GM12875 (cell line): Measurements from ENCODE around the gene ANXA11.

Source experiments
- H3K4me3 ChIP-seq: one replicate; pipeline ENCODE4 v1.5.1; 2011; ENCODE audit warnings: low read depth, low read length, control low read depth
- CTCF ChIP-seq: IDR thresholded peaks from 2 replicates; pipeline ENCODE4 v1.5.1; 2011; ENCODE audit warnings: low read depth, mild to moderate bottlenecking, control low read depth, inconsistent platforms, low read length, moderate library complexity, borderline replicate concordance; ENCODE audit not compliant: insufficient read depth

The ANXA11 gene

GRCh38 chr10:80191589-80192270 lies 13.6 kb downstream of the ANXA11 start:
- H3K4me3 ChIP-seq: no peak overlapping the region
- no peak for TF ChIP-seq CTCF

- TF ChIP-seq CTCF: no peak
- H3K4me3 ChIP-seq: no peak overlapping the region
These were observed 16.6 kb downstream of the ANXA11 start for GRCh38 chr10:80188713-80189112.

GRCh38 chr10:80187465-80188409 lies 17.6 kb downstream of the ANXA11 start:
- no peak for TF ChIP-seq CTCF
- H3K4me3 ChIP-seq: peak overlapping the region; percentile 17

- H3K4me3 ChIP-seq: no peak overlapping the region
- no peak for TF ChIP-seq CTCF
These were observed 18.3 kb downstream of the ANXA11 start for GRCh38 chr10:80187060-80187459.

GRCh38 chr10:80186364-80187012 lies 18.8 kb downstream of the ANXA11 start:
- TF ChIP-seq CTCF: no peak
- no peak overlapping the region for H3K4me3 ChIP-seq

- no peak overlapping the region for H3K4me3 ChIP-seq
- no peak for TF ChIP-seq CTCF
These were observed 19.6 kb downstream of the ANXA11 start for GRCh38 chr10:80185578-80186299.
